T-helper 1 cell (primary cell): ENCODE measurements around the gene SDF4.
"Not testable (repeated sequence)": the region's sequence is repeated elsewhere in the genome, so short reads cannot be mapped to it uniquely, and the experiment has no call there.

Experiments
- DNase-seq, 5 donors: peaks; one replicate each; pipeline ENCODE4 v3.0.0-alpha.2; 2012 to 2020

The SDF4 gene

DNA sequence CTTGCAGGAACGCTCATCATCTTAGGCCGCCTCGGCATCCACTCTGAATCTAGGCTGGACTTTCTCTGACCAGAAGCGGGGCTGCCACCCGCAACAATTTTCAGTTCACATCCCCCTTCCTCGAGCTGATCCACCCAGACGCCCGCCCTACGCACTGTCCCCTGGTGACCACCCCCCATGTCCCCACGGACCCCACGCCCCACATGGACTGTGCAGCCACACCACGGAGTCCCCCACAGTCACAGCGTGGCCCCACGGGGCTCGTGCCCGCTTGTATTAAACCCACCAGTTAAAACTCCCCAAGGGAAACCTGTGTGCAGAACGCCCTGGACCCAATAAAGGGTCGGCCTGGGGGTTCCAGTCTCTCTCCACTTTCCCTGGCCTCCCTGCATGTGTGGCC is 27.7 kb upstream of the SDF4 start:
- no peak for DNase-seq

DNA sequence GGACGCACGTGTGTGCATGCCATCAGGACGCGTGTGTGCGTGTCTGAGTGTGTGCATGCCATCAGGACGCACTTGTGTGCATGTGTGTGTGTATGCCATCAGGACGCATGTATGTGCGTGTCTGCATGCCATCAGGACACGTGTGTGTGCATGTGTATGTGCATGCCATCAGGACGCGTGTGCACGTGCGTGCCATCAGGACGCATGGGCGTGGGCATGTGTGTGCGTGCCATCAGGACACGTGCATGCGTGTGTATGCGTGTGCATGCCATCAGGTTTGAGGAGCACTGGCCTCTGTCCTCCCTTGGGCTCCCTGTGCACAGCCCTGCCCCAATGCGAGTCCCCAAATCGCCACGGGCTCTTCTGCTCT is 27.3 kb upstream of the SDF4 start:
- no peak for DNase-seq

DNA sequence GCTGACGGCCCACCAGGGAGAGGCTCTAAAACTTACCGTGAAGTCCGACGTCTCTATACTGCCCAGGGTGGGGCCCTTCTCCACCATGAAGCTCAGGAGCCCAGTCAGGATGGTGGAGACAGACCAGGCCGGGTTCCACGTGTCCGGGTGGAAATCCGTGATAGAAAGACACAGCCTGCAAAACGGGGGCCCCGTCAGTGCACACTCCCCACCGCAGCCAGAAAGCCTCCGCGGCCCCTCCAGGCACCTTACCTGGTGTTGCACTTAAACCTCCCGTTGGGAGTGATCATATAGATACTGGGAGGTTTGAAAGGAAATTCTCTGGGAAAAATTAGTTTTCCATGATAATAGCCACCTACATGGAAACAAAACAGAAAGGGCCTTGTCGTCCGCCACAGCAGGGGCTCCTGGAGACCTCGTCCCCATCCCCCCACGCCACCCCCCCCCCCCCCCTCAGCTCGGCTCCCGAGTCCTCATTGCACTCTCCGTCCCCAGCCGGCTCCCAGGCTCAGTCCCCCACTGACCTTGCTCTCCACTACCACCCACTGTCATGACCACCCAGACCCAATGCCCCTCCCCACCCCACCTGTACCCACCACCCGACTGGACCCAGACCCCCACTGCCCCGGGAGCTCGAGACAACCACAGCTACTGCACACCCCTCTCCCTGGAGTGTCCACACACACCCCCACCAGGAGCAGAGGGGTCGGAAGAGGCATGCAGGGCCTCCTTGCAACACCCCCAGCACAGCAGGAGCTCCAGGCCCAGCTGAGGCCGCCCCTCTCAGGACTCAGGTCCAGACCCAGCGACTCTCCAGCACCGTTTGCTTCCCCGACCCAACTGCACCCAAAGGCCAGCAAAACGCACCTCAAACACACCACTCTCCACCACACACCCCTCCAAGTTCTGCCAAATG is 25.4 kb upstream of the SDF4 start:
- no peak for DNase-seq

DNA sequence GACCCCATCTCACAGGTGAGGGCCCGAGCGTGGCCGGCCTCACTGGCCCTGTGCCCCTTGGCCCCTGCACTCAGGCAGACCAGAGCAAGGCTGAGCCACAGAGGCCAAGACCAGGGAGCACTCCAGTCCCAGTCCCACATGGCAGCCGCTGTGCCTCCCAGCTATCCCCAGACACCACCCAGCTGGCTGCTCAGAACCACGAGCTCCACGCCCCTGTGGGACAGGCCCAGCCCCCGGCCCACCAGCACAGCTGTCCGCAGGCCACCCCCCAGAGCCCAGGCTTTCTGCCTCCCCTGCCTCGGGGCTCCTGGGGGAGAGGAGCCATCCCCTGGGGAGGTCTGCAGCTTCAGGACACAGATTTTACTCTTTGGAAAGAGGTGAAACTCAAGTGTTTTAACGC is 23.8 kb upstream of the SDF4 start:
- no peak for DNase-seq

DNA sequence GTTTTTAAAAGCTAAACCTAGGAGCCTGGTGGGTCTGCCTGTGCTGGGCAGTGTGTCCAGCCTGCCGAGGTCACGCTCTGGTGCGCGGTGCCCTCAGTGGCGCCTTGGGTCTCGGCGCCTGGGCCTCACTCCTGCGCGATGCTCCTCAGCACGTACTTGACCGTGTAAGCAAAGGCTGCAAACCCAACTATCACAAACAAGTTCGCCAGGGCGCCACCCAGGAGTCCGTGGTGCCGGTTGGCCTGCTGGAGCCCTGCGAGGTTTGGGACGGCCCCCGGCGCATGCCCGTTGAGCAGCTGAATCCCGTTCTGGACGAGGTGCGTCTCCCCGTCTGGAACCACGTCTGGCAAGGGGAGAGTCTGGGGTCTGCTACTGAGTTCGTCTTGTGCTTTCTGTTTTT is 23.3 kb upstream of the SDF4 start:
- no peak for DNase-seq

DNA sequence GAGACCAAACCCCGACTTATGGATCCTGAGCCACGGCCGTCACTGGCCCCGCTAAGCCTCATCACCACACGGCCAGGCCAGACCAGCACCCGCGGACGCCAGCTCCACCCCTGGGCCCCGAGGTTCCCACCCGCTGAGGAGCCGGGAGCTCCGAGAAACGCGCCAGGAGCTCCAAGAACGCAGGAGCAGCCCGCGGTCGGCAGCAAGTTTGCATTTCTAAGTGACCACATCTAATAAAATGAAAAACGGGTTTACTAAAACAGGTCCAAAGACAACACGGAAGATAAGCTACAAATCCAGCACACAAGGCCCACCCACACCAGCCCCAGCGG is 22.8 kb upstream of the SDF4 start:
- DNase-seq: no peak

DNA sequence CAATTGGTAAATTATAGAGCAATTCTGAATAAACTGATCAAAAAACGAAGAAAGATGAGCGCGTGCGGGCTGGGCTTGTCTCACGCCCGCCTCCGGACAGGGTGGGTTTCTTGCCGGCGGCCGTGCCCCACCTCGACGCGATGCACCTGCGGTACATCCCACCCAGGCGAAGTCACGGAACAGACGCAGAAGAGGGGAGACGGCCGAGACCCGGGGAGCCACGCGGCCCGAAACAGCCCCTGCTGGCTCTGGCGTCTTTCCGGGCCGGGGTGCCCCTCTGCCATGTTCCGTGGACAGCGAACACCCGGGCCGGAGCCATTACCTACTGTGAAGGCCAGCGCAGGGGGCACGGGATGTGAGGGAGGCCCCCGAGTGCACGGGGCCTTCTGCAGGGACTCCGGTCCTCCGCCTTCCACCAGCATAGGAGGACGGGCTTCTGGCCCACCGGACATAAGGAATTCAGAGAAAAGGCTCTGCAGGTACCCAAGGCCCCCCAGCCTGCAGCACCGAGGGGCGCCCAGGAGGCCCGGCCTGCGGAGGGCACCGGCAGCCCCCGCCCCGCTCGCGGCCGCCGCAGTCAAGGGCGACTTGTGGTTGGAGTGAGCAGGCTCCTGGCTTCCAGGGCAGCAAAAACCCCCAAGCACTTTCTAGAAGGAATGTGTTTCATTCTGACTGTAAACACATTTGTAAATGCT is 22.3 kb upstream of the SDF4 start:
- no peak for DNase-seq

DNA sequence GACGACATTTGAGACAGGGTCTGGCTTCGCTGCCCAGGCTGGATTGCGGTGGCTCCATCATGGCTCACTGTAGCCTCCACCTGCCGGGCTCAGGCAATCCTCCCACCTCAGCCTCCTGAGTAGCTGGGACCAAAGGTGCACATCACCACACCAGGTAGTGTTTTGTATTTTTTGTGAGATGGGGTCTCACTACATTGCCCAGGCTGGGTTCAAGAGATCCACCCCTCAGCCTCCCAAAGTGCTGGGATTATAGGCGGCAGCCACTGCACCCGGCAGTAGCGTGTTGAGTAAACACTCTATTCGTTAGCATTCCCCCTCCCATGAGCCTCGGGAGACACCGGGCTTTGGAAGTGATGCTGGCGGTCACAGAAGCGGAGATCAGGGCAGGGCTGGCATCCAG is 21.5 kb upstream of the SDF4 start:
- DNase-seq: no peak

DNA sequence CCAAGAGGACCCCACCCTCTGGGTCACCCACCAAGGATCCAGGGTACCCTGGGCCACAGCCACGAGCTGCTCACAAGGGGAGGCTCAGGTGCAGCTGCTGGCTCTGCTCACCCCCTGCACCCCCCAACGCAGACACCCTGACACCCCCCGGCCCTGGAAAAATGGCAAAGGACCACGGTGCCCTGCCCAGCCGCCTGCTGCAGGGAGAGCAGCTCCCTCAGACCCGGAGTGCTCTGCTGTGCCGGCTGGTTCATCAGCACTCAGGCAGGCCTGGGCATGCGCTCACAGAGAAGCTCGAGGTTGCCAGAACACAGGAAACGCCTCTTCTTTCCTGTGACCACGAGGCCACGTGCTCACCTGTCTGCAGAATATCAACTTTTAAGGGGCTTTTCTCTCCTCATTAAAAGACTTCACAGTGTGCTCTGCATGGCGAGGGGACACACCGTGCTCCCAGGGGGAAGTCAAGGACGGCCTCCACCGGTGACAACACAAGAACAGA is 19.0 kb upstream of the SDF4 start:
- DNase-seq: peak in 4 of 5 donors; percentile 53 to 69 (median 61)

DNA sequence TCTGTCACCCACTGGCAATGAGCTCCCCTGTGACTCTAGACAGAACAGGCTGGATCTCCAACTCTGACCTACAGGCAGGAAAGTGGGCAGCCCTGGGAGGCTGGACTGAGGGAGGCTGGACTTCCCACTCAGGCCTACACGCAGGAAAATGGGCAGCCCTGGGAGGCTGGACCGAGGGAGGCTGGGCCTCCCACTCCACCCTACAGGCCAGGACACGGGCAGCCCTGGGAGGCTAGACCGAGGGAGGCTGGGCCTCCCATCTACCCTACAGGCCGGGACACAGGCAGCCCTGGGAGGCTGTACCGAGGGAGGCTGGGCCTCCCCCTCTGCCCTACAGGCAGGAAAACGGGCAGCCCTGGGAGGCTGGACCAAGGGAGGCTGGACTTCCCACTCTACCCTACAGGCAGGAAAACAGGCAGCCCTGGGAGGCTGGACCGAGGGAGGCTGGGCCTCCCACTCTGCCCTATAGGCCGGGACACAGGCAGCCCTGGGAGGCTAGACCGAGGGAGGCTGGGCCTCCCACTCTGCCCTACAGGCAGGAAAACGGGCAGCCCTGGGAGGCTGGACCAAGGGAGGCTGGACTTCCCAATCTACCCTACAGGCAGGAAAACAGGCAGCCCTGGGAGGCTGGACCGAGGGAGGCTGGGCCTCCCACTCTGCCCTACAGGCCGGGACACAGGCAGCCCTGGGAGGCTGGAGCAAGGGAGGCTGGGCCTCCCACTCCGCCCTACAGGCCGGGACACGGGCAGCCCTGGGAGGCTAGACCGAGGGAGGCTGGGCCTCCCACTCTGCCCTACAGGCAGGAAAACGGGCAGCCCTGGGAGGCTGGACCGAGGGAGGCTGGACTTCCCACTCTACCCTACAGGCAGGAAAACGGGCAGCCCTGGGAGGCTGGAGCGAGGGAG is 16.5 kb upstream of the SDF4 start:
- DNase-seq: not testable (repeated sequence)

DNA sequence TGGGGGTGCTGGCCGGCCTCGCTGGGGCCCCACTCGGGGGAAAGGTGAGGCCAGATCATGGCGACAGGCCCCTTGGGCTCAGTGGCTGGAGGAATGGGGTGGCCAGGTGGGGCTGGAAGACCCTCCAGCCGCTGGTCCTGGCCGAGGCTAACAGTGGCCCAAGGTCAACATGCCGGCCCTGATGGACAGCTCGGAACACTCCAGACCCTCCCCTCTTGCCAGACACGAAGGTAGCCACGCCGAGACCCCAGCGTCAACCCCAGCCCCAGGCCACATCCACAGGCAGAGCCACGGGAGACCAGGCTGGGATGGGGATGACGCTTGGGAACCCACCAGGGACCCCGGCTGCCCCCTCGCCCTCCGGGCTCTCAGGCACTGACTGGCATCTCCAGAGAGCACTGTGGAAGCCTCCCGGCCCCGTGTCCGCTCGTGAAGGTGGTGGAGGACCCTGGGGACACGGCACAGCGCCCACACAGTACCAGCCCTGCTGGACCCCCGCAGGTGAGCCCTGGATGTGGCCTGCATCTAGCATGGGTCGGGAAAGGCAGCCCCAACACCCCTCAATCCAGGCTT is 15.6 kb upstream of the SDF4 start:
- DNase-seq: no peak

DNA sequence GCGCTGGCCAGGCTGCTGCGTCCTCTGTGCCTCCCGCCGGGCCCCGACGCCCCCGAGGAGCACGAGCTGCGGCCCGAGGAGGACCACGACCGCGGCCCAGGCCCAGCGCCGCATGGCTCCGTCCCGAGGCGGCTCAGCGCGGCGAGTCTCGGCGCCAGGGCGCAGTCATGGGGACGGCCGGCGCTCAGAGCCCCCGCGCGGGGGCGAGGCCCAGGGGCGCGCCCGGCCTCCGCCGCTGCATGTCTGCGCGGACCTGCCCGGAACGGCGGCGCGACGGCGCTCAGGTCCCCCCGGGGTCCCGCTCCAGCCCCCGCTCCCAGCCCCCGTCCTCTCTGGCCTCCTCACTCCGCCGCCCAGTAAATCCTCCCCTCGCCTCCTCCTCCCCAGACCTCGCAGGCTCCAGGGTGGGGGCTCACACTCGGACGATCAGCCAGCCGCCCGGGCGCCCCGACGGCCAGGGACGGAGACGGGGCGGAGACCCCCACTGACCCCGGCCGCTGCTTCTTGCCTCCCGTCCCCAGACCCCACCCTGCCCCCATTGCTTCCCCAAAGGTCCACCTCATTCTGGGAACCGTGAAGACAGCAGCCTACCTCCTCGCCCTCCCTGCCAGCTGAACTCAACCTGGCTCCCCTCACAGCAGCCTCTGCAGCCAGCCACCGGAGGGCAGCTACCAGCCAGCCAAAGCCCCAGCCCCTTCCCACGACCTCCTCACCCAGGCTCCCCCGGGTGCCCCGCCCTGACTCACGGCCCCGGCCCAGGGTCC is 15.0 kb upstream of the SDF4 start, which contains the start of gene C1QTNF12:
C1QTNF12 (minus strand) TSS at position 146 of the 764 bp plus-strand sequence; CDS start at position 114, 32 bp downstream.
- DNase-seq: no peak

DNA sequence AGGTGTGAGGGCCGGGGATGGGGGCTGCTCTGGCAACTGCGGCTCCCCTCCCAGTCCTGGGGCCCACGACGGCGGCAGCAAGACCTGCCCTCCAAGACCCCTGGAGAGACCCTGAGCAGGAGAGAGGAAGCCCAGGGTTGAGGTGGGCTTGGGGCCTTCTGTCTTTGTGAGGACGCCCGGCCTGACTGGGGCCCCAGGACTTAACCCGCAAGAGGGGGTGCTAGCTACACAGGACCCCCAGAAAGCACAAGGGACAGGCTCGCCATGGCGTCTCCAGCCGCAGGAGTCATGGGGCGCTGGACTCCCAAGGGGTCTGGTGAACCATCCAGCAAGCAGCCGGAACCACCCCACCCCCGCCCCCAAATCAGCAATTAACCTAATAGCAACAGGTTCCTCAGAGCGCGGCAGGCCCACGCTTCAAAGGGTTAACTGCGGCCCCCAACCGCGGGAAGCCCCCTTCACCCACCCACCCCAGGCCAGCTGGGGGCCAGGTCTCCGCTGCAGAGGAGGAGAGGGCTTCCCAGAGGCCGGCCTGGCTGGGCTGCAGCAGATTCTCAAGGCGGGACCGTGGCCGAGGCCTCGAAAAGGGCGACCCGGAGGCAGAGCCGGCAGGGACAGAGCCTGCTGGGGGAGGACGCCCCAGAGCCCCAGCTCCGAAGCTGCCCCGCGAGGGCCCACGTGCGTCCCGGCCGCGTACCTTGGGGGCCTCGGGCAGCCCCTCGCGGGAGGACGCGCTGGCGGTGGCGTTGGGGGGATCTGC is 14.2 kb upstream of the SDF4 start:
- no peak for DNase-seq

DNA sequence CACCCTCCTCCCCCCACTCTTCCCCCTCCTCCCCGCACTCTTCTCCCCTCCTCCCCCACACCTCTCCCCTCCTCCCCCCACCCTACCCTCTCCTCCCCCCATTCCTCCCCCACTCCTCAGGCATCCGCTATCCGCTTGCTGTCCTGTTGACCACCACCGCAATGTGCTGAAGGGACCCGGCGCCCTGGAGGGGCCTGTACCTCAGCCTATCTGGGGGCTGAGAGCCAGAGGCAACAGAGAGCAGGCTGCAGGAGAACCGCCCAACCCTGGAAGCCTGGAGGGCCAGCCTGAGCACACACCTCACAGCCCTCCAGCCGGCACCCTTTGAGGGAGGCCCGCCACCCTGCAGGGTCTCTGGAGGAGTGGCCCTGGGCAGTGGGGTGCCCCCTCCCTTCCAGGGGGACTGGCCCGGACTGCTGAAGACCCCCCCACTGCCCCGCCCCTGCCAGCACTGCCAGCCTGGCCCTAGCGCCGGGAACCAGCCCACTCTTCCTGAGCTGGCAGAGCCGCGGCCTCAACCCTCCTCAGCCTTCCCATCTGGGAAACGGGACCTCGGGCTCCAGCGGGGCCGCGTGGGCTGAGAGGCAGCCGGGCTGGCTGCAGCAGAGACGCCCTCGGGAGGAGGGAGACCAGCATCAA is 13.5 kb upstream of the SDF4 start:
- no peak for DNase-seq

DNA sequence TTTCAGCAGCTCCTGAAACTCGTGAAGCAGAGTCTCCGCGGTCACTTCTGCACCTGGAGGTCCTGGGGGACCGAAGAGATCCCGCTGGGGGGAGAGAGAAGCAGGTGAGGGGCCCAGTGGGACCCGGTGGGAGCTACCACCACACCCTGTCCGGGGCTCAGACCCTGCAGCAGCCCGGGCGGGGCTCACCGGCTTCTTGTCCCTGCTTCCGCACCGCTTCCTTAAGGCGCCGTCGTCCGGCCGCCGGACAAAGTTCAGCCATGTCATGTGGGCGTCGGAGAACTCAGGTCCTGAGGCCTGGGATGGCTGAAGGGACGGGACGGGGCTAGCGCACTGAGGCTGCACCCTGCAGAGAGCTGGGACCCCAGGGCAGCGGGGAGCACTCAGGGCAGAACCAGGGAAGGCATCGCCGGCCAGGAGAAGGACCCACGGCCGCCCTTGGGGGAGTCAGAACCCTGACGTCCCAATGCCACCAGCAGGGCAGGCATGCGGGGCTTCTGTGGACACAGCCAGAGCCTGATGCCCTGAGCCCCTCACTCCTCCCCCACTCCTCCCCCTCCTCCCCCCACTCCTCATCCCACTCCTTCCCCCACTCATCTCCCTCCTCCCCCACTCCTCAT is 12.5 kb upstream of the SDF4 start:
- no peak for DNase-seq

DNA sequence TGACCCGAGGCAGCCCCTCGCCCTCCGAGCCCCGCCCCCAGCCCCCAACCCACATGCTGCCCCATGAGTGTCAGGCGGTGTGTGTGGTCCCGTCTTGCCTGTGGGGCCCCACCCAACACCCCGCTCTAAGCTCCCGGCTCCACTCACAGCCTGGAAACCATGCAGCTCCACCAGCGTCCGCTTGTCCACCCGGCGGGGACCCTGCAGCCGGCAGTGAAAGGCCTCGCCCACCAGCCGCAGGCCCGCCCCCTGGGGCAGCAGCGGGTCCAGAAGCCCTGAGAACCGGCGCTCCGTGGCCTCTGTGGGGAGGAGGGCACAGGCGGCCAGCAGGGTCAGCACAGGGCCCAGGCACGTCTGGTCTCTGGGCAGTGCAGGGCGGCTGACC is 12.0 kb upstream of the SDF4 start:
- DNase-seq: no peak

DNA sequence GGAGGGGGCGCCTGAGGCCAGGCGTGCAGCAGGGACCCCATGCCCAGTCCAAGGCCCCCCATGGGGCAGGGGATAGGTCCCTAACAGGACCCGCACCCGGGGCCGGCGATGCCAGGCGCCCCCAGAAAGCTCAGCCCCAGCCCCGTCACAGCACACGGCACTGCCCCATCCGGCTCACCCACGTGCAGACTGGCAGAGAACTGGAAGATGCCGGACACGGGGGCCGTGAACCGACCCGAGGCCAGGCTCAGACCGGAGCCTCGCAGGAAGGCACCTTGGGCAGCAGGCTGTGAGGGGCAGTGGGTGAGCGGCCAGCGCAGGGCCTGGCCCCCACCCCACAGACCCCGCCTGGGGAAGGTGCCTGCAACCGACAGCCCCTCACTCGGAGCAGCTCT is 11.5 kb upstream of the SDF4 start:
- DNase-seq: no peak

DNA sequence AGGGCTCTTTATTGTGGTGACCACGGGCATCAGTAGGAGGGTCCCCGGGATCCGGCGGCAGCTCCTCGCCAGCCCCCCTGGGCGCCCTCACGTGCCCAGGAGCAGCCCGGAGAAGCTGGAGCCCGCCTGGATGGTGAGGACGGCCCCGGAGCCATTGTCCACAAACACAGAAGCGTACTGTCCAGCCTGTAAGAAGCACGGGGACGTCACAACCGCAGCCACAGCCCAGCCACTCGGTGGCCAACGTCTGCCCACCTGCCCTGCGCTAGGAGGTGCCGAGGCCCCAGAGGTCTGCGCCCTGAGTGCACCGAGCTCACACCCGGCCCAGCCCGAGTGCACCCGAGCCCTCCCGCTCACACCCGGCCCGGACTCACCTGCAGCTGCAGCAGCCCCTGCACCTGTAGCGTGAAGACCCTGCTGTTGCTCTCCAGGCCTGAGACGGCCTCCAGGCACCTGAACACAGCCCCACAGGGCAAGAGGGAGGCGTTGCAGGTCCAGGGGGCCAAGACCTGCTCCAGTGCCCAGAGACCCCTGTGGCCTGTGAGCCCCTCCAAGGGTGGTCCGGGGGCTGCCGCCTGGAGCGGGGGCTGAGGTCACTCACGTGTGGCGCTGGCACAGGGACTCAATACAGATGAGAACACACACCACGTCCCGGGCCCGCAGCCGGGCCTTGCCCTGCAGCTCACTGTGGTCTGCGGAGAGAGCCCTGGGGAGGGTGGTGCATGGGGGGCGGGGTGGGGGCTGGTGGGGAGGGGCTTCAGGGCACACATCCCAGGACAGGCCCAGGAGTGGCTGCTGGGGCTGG is 10.9 kb upstream of the SDF4 start:
- DNase-seq: no peak

DNA sequence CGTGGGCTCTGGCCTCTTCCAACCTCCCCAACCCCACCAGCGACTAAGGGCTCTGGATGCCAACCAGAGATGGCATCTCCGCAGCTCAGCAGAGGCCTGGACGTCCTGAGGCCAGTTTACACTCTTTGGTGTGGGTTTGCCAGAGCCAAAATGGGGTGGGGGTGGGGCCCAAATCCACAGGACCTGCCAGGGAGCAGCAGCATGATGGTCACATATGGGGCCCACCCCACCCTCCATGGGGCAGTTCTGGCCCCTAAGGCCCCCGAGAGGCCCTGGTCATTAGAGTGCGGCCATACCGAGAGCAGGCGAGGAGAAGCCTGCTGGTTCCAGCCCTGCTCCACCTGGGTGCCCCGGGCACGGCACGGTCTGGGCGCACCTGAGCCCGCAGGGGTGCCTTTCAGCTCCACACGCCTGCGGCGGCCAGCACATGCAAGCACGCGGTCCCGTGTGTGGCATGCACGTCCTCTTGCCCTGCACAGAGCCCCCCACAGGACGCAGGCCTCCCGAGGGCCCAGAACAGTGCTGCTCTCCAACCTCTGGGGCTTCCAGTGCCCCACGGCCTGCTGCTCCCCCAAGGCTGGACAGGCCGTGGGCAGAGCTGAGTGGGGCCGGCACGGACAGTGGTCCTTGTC is 9.9 kb upstream of the SDF4 start:
- DNase-seq: no peak
